ENCODE results near the gene CDHR3. TPM values are rescaled to one million over a fixed set of nuclear protein-coding genes. Genes with fewer than 3 reads are reported as not detected.

Gene CDHR3
- total and polyA plus RNA-seq, 9 of the 15 experiments (the other 6 are each of a cell fraction or from before 2014, with no cell fraction given): 0.03 to 0.66 (median 0.24) TPM; not detected in 1

DNA sequence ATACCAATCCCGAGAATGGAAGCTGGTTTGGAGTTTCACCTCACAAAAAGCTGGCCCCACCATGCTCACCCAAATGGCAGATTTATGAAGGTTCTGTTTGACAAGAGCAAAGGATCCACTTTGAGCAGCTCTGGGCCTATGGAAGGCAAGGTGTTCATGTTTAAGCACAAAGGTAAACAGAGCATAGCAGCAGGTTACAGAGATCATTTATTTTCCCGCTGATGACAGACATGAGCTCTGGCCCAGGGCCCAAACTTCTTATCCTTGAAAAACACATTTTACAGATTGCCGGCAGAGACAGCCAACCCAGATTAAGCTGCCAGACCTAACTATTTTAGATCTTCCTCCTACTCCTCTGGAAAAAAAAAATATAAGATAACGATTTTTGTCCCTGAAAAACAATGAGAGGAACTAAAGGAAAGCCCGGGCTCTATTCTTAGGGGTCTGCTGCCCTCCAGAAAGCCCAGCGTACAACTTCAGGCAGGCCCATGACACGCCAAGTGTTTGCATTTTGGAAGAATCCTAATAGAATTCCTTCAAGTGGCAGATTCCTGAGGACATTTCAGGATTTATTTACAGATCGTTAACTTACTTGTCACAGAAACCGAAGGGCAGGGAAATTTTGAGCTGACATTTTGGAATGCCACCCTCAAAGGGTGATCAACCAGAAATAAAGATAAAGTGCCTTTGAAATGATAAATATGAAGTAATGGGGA, 109.1 kb downstream of the CDHR3 start (continued):
- peak; percentile 100 for TF ChIP-seq SMARCE1 (IDR thresholded peaks at IDR 0.05)
- TF ChIP-seq, protein P1, sequence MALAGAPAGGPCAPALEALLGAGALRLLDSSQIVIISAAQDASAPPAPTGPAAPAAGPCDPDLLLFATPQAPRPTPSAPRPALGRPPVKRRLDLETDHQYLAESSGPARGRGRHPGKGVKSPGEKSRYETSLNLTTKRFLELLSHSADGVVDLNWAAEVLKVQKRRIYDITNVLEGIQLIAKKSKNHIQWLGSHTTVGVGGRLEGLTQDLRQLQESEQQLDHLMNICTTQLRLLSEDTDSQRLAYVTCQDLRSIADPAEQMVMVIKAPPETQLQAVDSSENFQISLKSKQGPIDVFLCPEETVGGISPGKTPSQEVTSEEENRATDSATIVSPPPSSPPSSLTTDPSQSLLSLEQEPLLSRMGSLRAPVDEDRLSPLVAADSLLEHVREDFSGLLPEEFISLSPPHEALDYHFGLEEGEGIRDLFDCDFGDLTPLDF (CRISPR knock-in tag; IDR thresholded peaks at IDR 0.05): no peak
- TF ChIP-seq ZNF766 (CRISPR knock-in tag; conservative IDR thresholded peaks at IDR 0.05): peak; percentile 93
- TF ChIP-seq ZBTB8A (IDR thresholded peaks at IDR 0.05; ENCODE audit: partially characterized antibody): no peak
- peak; percentile 95 to 97 for TF ChIP-seq FOXK2 (conservative IDR thresholded peaks at IDR 0.05 in 1 of 2, IDR thresholded peaks at IDR 0.05 in 1 of 2; ENCODE audit: low read depth in 2 of 2)
- TF ChIP-seq KLF16 (IDR thresholded peaks at IDR 0.05): peak; percentile 97
- TF ChIP-seq NCOA1 (IDR thresholded peaks at IDR 0.05; ENCODE audit: low read depth): peak; percentile 91
- TF ChIP-seq, protein P2, sequence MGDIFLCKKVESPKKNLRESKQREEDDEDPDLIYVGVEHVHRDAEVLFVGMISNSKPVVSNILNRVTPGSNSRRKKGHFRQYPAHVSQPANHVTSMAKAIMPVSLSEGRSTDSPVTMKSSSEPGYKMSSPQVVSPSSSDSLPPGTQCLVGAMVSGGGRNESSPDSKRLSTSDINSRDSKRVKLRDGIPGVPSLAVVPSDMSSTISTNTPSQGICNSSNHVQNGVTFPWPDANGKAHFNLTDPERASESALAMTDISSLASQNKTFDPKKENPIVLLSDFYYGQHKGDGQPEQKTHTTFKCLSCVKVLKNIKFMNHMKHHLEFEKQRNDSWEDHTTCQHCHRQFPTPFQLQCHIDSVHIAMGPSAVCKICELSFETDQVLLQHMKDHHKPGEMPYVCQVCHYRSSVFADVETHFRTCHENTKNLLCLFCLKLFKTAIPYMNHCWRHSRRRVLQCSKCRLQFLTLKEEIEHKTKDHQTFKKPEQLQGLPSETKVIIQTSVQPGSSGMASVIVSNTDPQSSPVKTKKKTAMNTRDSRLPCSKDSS (IDR thresholded peaks at IDR 0.05; ENCODE audit: low read depth, partially characterized antibody): no peak
- no peak for TF ChIP-seq XRCC4 (IDR thresholded peaks at IDR 0.05; ENCODE audit: extremely low read depth, insufficient read depth, insufficient read length)
- TF ChIP-seq, protein P3, sequence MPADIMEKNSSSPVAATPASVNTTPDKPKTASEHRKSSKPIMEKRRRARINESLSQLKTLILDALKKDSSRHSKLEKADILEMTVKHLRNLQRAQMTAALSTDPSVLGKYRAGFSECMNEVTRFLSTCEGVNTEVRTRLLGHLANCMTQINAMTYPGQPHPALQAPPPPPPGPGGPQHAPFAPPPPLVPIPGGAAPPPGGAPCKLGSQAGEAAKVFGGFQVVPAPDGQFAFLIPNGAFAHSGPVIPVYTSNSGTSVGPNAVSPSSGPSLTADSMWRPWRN (IDR thresholded peaks at IDR 0.05; ENCODE audit: low read depth): peak; percentile 97
- TF ChIP-seq MAZ (CRISPR knock-in tag; conservative IDR thresholded peaks at IDR 0.05 in 1 of 2, IDR thresholded peaks at IDR 0.05 in 1 of 2): peak in 1 of 2 experiments; percentile 58; a peak in 2 of 4 replicates
- TF ChIP-seq, protein P4, sequence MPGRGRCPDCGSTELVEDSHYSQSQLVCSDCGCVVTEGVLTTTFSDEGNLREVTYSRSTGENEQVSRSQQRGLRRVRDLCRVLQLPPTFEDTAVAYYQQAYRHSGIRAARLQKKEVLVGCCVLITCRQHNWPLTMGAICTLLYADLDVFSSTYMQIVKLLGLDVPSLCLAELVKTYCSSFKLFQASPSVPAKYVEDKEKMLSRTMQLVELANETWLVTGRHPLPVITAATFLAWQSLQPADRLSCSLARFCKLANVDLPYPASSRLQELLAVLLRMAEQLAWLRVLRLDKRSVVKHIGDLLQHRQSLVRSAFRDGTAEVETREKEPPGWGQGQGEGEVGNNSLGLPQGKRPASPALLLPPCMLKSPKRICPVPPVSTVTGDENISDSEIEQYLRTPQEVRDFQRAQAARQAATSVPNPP (IDR thresholded peaks at IDR 0.05; ENCODE audit: borderline replicate concordance, insufficient read depth, insufficient read length): no peak
- TF ChIP-seq, protein P5, sequence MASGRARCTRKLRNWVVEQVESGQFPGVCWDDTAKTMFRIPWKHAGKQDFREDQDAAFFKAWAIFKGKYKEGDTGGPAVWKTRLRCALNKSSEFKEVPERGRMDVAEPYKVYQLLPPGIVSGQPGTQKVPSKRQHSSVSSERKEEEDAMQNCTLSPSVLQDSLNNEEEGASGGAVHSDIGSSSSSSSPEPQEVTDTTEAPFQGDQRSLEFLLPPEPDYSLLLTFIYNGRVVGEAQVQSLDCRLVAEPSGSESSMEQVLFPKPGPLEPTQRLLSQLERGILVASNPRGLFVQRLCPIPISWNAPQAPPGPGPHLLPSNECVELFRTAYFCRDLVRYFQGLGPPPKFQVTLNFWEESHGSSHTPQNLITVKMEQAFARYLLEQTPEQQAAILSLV (tag; IDR thresholded peaks at IDR 0.05): no peak; the same call in 1 of the 2 replicates
- TF ChIP-seq HDAC2 (IDR thresholded peaks at IDR 0.05): peak; percentile 98
- peak in 1 of 2 experiments; percentile 94; a peak in 3 of 4 replicates for TF ChIP-seq HDAC1 (IDR thresholded peaks at IDR 0.05)
- TF ChIP-seq ZNF239 (CRISPR knock-in tag; IDR thresholded peaks at IDR 0.05): peak; percentile 66; the same call in 1 of the 2 replicates
- TF ChIP-seq ZBTB17 (CRISPR knock-in tag; IDR thresholded peaks at IDR 0.05): peak; percentile 79
- peak; percentile 99 for TF ChIP-seq CCNT2 (IDR thresholded peaks at IDR 0.05; ENCODE audit: borderline replicate concordance, extremely low read depth, insufficient read length, low read depth, low read length)
- TF ChIP-seq, protein P6, sequence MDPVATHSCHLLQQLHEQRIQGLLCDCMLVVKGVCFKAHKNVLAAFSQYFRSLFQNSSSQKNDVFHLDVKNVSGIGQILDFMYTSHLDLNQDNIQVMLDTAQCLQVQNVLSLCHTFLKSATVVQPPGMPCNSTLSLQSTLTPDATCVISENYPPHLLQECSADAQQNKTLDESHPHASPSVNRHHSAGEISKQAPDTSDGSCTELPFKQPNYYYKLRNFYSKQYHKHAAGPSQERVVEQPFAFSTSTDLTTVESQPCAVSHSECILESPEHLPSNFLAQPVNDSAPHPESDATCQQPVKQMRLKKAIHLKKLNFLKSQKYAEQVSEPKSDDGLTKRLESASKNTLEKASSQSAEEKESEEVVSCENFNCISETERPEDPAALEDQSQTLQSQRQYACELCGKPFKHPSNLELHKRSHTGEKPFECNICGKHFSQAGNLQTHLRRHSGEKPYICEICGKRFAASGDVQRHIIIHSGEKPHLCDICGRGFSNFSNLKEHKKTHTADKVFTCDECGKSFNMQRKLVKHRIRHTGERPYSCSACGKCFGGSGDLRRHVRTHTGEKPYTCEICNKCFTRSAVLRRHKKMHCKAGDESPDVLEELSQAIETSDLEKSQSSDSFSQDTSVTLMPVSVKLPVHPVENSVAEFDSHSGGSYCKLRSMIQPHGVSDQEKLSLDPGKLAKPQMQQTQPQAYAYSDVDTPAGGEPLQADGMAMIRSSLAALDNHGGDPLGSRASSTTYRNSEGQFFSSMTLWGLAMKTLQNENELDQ (CRISPR knock-in tag; IDR thresholded peaks at IDR 0.05; ENCODE audit: borderline replicate concordance): no peak

All from K562 (cell line).